GM21515 (cell line): ENCODE results near the gene CD58.
A peak's percentile ranks its signal among the peaks of the same experiment; 100 is the strongest.

Source experiments
- ATAC-seq: cut with Tn5 transposase; IDR thresholded peaks from one replicate; pipeline ENCODE4 v1.9.1; 2021; ENCODE audit not compliant: unreplicated experiment

Gene CD58

DNA sequence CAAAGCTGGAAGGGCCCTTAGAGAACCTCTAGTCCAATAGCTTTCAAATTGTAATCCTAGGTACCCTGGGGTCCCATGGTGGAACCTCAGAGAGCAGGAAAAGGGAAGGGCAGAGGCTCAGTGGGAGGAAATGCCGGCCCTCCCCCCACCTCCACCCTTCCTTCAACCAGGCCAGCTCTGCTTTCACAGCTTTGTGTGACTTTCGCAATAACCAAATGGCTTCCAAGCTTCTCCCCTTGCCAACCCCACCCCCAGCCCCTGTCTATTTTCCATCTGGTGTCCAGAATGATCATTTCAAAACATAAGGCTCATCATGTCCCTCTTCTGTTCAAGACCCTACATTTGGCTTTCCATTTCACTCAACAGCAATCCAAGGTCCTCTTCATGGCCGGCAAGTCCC, 74.4 kb downstream of the CD58 start:
- no peak for ATAC-seq

GRCh38 chr1:116495535-116495934, 75.3 kb downstream of the CD58 start:
- no peak for ATAC-seq

- no peak for ATAC-seq
Measured at GRCh38 chr1:116494745-116495144, 76.1 kb downstream of the CD58 start.

DNA sequence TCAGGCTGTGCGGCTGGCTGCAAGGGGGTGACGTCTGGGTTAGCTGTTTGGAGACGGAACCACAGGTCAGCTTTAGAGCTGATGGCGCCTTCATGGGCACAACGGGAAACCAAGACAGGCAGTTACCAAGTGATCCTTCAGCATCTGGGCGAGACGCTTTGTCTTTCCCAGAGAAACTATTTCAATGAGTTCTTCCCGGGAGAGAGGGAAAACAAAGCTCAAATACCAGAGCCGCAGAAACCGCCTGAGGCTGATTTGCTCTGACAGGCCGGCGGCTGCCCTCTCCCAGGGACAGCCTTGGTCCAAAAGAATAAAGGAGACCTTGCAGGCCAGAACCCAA, 76.5 kb downstream of the CD58 start:
- no peak for ATAC-seq

DNA sequence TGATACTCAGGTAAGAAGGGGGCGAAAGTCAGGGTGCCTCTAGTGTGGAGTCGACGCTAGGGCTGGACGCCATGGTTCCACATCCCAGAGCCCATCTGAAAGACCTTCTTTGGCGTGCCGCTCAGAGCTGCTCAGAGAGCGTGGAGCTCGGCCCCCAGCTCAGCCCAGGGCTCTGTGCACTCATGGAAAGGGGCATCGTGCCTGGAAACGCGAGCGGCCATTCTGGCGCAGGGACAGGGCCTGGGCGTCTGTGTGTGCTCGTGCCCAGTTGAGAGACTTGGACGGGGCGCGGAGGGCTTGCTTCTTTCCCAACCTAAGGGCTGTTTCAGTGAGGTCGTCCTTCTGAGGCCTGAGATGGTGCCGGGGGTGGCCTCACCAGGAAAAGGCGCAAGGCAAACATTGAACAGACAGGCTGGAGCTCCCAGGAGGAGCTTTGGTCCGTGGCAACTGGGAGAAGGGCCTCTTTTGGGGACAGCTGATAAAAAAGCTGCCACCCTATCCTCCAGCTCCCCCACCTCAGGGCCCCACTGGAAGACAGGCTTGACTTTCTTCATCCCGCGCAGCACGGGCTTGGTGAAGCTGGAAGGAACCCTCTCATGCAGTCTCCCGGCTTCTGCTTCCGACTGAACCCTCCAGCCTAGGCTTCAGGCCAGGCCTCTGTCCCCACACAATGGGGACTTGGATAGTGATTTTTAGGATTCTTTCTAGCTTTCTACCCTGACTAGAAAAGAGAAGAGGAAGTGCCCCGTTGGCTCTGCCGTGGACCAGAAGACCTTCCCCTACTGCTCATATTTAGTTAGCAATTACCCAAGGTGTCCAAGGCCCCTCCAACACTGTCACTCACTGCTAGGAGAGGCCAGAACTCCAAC, 77.1 kb downstream of the CD58 start:
- no peak for ATAC-seq

- no peak for ATAC-seq
Measured at GRCh38 chr1:116493036-116493435, 77.8 kb downstream of the CD58 start.

DNA sequence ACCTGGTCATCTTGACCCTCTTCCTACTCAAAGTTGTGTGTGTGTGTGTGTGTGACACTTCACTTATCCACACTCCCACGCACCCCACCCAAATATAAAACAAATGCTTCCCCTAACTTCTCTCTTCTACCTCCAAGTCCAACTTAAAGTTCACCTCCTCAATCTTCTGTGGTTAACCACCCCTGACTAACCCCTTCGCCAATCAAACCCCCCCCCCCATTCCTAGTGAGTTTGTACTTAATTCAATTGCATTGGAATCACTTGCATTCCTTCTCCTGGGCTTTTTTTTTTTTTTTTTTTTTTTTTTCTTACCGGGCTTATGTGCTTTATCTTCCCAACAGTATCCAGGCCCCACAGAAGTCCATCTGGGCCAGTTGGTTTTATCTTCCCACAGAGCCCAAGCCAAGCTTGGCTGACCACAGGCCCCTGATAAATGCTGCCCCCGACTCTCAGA, 78.4 kb downstream of the CD58 start:
- ATAC-seq, result no peak

- no peak for ATAC-seq
Measured at GRCh38 chr1:116491700-116492357, 79.0 kb downstream of the CD58 start.

- ATAC-seq, result no peak
Measured at GRCh38 chr1:116490588-116490987, 80.2 kb downstream of the CD58 start.

- no peak for ATAC-seq
Measured at GRCh38 chr1:116489231-116489697, 81.6 kb downstream of the CD58 start.

GRCh38 chr1:116488071-116488470, 82.8 kb downstream of the CD58 start:
- no peak for ATAC-seq

DNA sequence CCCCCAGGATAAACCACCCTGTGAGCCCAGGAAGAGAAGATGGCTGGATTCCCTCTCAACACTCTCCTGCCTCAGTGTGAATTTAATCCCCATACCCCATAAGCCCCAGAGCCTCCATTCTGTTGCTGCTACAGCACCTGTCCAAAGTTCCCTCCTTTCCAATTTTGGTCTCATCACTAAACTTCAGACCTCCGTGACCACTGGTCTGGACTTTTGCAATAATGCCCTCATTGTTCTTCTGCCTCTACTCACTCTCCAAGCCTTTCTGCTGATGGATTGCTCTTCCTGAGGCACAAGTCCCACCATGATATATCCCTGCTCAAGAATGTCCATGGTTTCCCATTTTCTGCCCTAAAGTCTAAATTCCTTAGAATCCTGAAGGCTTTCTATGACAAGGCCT, 83.2 kb downstream of the CD58 start:
- no peak for ATAC-seq

GRCh38 chr1:116487031-116487430, 83.8 kb downstream of the CD58 start:
- ATAC-seq, result no peak

GRCh38 chr1:116486424-116486823, 84.4 kb downstream of the CD58 start:
- no peak for ATAC-seq

- no peak for ATAC-seq
Measured at GRCh38 chr1:116485976-116486375, 84.8 kb downstream of the CD58 start.

DNA sequence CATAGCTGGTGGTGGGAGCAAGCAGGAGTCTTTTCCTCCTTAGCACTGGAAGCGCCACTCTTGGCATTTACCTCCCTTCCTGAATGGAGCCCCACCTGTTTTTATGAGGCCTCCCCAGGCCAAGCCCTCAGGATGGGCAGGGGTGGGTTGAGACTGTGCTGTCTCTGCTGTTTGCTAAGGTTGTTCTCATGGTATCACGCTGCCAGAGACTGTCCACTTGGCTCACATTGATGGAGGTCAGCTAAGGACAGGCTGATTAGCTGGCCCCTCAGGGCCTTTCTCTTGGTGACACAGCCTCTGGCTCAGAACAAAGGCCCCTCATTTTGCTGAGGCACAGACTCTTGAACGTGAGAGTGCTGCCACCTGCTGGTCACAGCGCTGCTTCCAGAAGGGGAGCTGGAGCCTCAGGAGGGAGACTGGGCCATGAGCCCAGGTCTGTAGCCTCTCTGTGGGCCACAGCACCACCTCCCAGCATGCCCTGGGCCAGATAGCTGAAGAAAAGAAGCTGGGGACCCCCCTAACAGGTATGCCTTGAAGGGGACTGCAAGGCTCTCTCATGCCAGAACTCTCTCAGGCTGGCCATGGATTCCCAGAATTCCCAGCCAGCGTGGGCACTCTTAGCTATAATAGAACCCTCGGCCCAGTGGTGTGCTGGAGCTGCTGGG, 85.6 kb downstream of the CD58 start:
- peak; percentile 72 for ATAC-seq

DNA sequence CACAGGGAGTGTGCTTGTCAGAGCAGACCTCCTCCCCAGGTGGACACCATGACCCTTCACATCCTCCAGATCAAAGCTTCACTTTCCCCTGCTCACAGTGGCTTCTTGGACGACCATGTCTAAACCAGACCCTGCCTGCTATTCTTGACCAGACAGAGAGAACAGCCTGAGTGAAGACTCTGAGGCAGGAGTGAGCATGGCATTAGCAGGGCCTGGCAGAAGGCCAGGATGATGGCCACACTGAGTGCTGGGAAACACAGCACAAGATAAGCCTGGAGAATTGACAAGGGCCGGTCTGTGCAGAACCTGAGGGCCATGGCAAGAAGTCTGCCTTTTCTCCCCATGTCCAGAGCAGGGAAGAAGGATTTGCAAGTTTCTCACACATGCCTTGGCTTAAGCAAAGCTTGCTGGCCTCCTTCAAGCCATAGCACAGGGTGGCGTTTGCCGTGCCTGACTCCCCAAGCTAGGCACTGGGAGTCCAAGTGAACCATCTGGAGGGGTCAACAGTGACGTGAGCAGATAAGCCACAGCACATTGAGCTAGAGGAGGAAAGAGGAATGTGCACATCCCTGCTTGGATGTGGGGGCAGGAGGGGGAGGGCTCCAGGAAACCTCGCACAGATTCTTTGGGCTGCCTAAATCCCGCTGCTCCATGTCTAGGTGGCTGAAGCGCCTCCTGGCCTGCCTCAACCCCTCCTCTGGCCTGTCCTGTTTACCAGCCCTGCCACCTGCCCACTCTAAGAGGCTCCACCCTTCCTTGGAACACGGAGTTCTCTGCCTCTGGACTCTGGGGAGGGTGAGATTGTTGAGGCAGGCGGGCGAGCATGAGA, 87.1 kb downstream of the CD58 start:
- ATAC-seq, result no peak

DNA sequence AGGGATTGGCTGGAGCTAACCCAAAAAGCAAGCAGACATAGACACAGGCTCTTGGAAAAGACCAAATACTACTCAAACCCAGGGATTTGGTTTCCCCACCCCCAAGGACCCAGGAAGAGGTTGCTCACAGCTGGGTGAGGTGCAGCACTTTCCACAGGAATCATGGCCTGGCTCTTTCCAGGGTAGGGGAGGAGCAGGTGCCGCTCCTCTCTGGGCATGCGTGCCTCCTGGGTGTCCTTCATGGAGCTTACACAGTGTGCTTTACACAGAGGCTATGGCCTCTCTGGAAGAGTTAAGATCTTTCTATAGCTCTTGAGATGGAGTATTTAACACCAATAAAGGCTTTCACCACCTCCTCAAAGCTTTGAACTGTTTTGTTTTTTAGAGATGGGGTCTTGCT, 88.3 kb downstream of the CD58 start:
- ATAC-seq, result no peak

DNA sequence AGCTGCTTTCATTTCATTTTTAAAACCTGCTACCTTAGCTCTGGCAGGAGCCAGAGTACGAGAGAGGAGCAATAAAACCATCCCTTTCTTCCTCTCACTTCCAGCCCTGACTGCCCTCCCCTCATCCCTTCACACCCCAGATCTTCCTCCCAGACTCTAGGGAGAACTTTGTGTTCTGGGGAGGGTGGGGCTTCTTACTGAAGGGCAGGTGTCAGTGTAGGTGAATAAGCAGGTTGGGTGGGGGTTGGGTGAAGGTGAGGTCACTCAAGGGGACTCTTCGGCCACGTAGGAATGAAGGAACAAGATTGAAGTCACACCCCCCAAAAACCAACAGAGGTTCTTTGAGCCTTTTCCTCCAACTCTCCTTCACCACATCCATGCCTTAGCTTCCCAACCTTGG, 88.9 kb downstream of the CD58 start:
- ATAC-seq, result no peak

- no peak for ATAC-seq
Measured at GRCh38 chr1:116478621-116479020, 92.2 kb downstream of the CD58 start.

DNA sequence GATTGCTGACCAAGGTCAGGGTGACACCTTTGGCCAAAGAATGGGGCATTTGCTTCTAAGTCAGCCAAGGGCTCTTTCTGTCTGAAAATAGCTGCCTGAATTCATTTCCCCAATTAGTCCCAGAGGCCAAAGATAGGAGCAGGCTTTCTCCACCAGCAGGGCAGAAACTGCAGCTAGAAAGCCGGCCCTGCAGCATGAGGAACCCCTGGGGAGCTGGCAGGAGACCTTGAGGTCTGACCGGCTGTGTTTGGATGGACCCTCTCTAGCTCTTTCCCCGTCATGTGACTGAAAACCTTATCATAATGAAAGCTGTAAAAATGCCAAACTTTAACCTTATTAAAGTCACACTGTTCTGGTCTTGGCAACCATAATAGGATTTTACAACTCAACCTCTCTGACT, 93.4 kb downstream of the CD58 start:
- ATAC-seq, result no peak
